Stimulated activated naive CD8-positive, alpha-beta T cell treated with anti-CD3 and anti-CD28 coated beads, Interleukin-15, Interleukin-2, amounts not matched to agents 100 U/mL and 50 U/mL, for 24 hours (primary cell): ENCODE measurements around the gene EIPR1.
"Not testable (repeated sequence)": the region's sequence is repeated elsewhere in the genome, so short reads cannot be mapped to it uniquely, and the experiment has no call there.

Source experiments
- ATAC-seq: fragments of 150-1000 bp; cut with Tn5 transposase; one replicate; pipeline ENCODE4 v1.10.0; 2021
- DNase-seq: peaks from one replicate; pipeline ENCODE4 v3.0.0; 2021

The EIPR1 gene

GRCh38 chr2:3357926-3358325 lies 19.7 kb downstream of the EIPR1 start:
- DNase-seq (no peak), ATAC-seq (no peak)

GRCh38 chr2:3357446-3357845 lies 20.2 kb downstream of the EIPR1 start:
- ATAC-seq, DNase-seq: not testable (repeated sequence)

GRCh38 chr2:3356799-3357198 lies 20.8 kb downstream of the EIPR1 start:
- ATAC-seq (no peak), DNase-seq (no peak)

GRCh38 chr2:3355951-3356569 lies 21.6 kb downstream of the EIPR1 start:
- no peak for ATAC-seq

GRCh38 chr2:3354986-3355385 lies 22.6 kb downstream of the EIPR1 start:
- DNase-seq (no peak), ATAC-seq (no peak)

More at GRCh38 chr2:3355951-3356569, 21.6 kb downstream of the EIPR1 start:
- DNase-seq = no peak

- DNase-seq = no peak
Measured at GRCh38 chr2:3349211-3349693, 28.4 kb downstream of the EIPR1 start.

GRCh38 chr2:3348767-3349166 lies 28.9 kb downstream of the EIPR1 start:
- DNase-seq = no peak
- ATAC-seq = no peak

More at GRCh38 chr2:3349211-3349693, 28.4 kb downstream of the EIPR1 start:
- ATAC-seq = no peak

- DNase-seq (no peak), ATAC-seq (no peak)
Measured at GRCh38 chr2:3345621-3346020, 32.0 kb downstream of the EIPR1 start.

- DNase-seq (no peak), ATAC-seq (no peak)
Measured at GRCh38 chr2:3344897-3345296, 32.7 kb downstream of the EIPR1 start.

- no peak for DNase-seq
- ATAC-seq = no peak
Measured at GRCh38 chr2:3343012-3343411, 34.6 kb downstream of the EIPR1 start.

- ATAC-seq = no peak
- DNase-seq = no peak
Measured at GRCh38 chr2:3342324-3342723, 35.3 kb downstream of the EIPR1 start.

- ATAC-seq = no peak
- no peak for DNase-seq
Measured at GRCh38 chr2:3341336-3341735, 36.3 kb downstream of the EIPR1 start.

- DNase-seq = no peak
- ATAC-seq = no peak
Measured at GRCh38 chr2:3340144-3340543, 37.5 kb downstream of the EIPR1 start.

GRCh38 chr2:3338340-3338739 lies 39.3 kb downstream of the EIPR1 start:
- ATAC-seq = no peak
- DNase-seq = no peak

GRCh38 chr2:3336844-3337243 lies 40.8 kb downstream of the EIPR1 start:
- DNase-seq (no peak), ATAC-seq (no peak)

GRCh38 chr2:3334392-3335345 lies 42.9 kb downstream of the EIPR1 start:
- no peak for DNase-seq
- no peak for ATAC-seq

- ATAC-seq (no peak), DNase-seq (no peak)
Measured at GRCh38 chr2:3332133-3332532, 45.5 kb downstream of the EIPR1 start.

- DNase-seq = no peak
- no peak for ATAC-seq
Measured at GRCh38 chr2:3329491-3329890, 48.1 kb downstream of the EIPR1 start.

- no peak for DNase-seq
Measured at GRCh38 chr2:3326871-3327270, 50.7 kb downstream of the EIPR1 start.

GRCh38 chr2:3326182-3326537 lies 51.5 kb downstream of the EIPR1 start:
- ATAC-seq (no peak), DNase-seq (no peak)

More at GRCh38 chr2:3326871-3327270, 50.7 kb downstream of the EIPR1 start:
- no peak for ATAC-seq

GRCh38 chr2:3325458-3326181 lies 52.0 kb downstream of the EIPR1 start:
- DNase-seq = no peak
- ATAC-seq = no peak

- no peak for DNase-seq
- no peak for ATAC-seq
Measured at GRCh38 chr2:3324404-3325281, 53.0 kb downstream of the EIPR1 start.
